Glomerular visceral epithelial cell (primary cell): Measurements from ENCODE around the gene RNF182.
"Not testable (repeated sequence)": the region's sequence is repeated elsewhere in the genome, so short reads cannot be mapped to it uniquely, and the experiment has no call there.

Experiments used
- DNase-seq: peaks from one replicate; pipeline ENCODE4 v3.0.0-alpha.2; 2016; ENCODE audit errors: extremely low spot score

The RNF182 gene

DNA sequence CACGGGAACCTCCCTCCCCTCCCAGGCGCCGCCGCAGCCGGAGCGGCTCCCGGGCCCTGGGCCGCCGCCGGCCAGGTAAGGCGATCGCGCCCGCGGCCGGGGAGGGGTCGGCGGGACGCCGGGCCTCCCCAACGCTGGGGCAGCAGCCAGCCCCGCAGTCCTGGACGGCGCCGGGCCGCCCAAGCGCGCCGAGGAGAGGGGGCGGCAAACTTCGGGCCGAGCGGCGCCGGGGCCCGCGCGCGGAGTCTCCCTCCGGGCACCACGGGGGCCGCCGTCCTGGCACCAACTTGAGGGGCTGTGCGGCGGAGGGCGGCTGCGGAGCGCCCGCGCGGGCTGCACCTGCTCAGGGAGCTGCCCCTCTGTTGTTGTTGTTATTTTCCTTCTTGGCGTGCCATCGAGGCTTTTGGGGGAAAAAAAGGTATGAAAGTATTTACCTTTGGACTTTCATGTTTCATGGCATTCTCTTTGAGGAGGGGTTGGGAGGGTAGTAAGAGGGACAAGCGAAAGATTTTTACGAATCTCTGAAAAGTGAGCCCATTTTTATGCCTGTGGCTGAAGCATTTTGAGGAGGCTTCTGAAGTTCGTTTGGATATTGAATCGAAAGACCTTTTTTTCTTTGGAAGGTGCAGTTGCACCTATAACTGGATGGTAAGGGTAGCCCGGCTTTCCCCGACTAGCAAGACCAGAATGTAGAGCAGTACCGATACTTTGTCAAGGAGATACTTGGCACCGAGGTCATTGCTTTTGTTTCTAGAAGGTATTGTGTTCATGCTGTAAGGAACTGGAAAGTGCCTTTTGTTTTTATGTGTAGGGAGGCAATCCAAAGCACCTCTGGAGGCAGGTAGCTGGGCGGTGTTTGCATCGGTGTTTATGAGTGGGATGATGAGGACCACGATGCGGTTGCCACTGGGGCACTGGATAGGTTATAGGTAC is at the start of gene RNF182:
RNF182 (plus strand) TSS at position 4 of the 933 bp plus-strand sequence. CDS start 52,168 bp downstream, outside the sequence.
- no peak for DNase-seq

- DNase-seq = no peak
These were observed 47.7 kb upstream of the RNF182 start for GRCh38 chr6:13877051-13877450.

DNA sequence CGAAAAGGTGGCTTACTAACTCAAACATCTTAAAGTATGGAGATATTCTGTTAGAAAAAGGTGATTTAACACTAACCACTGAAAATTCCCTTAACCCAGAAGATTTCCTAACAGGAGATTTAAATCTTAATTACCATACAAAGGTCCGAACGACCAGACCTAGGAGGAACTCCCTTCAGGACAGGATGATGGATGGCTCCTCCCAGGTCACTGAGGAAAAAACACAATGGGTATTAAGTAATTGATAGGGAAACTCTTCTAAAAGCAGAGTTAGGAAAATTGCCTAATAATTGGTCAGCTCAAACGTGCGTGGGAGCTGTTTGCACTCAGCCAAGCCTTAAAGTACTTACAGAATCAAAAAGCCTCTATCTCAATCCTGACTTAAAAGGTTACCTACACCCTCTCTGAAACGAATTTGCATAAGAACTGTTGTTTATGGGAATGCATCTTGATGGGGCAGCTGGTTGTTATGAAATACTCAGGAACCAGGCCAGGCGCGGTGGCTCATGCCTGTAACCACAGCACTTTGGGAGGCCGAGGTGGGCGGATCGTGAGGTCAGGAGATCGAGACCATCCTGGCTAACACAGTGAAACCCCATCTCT is 44.6 kb upstream of the RNF182 start:
- DNase-seq = not testable (repeated sequence)

GRCh38 chr6:13881621-13882165 is 43.1 kb upstream of the RNF182 start:
- no peak for DNase-seq

- DNase-seq = no peak
These were observed 40.8 kb upstream of the RNF182 start for GRCh38 chr6:13883966-13884365.

DNA sequence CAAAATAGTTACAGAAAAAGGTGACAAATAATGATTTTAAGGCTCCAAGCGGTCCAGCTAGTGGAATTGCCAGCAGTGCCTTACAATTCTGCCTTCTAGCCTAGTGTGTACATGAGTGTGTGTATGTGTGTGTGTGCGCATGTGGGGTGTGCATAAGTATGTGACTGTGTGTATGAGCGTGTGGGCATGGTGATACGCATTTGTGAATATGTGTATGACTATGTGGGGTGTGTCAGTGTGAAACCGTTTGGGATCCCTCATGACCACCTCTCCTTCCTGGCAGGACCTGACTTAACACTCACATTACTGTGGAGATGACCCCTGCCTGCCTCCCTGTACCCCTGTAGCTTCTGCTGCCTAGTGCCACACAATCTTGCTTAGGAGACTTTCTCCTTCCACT is 40.4 kb upstream of the RNF182 start:
- no peak for DNase-seq

DNA sequence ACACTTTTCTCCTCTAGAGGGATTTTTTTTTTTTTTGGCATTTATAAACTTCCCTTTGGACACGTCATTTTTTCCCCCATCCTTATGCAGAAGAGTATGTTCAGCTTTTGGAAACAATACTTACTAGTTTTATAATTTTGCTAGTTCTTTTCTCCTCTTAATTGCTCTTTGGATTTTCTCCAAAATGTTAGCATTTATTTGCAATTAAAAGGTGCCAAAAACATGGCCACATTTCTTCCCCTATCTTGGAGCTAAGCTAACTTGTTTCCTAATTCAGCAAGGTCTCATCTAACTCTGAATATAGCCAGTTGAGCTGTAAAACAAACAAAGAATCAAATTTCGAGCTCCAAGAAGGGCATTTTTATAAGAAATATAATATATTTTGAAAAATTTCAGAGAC is 39.2 kb upstream of the RNF182 start:
- no peak for DNase-seq

DNA sequence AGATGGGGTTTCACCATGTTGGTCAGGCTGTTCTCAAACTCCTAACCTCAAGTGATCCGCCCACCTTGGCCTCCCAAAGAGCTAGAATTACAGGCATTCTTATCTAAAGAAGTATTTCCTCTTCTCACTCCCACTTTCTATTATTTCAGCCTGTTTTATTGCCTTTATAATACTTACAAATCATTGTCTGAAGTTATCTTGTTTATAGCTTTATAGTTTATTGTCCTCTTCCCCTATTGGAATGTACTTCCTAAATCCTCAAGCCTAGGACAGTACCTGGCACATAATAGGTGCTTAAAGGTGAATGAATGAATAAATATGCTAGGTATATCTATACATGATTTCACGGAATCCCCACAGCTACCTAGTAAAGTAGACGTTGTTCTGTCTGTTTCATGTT is 37.8 kb upstream of the RNF182 start:
- DNase-seq = no peak

GRCh38 chr6:13892017-13892645 is 32.6 kb upstream of the RNF182 start:
- no peak for DNase-seq

- no peak for DNase-seq
These were observed 21.8 kb upstream of the RNF182 start for GRCh38 chr6:13902922-13903321.

DNA sequence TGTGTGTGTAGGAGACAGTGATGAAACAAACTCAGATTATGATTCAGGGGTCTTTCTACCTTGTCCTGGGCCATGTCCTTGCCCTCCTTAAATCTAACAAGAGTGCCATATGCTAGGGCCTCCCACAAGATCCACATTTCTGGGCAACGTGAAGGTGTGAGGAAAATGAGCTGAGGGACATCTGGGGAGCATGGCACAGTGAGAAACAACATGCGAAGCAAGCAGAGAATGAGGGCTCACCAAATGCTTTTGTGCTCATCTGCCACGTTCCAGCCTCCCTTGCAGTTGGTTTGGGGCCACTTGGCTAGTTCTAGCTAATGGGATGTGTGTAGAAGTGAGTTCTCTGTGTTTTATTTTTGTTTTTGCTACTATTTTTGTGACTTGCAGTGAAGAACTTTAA is 21.4 kb upstream of the RNF182 start:
- DNase-seq = no peak

DNA sequence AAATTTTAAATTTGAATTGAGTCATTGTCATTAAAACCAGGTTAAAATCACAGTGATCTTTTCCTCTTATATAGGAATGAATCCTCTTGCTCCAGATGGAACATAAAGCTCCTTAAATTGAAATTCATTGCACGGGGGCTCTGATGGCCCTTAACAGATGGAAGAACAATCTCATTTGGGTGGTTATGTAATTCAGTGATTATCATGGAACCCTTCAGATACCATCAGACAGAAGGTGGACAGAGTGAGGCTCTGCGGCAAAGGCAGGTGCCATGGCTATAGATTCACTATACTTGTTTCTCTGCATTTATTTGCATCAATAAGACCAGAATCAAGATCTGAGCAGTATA is 17.8 kb upstream of the RNF182 start:
- no peak for DNase-seq

GRCh38 chr6:13907614-13908215 is 17.0 kb upstream of the RNF182 start:
- no peak for DNase-seq

DNA sequence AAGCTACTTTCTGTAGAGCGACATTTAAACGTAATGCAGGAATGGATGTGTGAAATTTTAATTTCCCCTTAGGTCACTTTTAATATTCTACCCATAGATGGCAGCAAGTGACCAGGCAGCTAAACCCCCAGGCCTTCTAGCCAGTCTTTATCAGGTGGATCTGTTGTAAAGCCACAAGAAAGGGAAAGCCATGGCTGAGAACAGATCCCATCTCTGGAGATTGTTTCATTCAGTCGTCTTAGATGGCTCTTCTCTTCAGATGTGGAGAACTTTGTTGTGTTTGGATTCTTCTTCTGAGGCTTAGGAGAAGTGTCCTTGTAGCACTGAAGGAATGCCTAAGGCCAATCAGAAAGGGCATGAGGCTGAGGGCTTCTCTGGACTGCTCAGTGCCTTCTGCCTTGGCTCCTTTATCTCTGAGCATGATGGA is 15.8 kb upstream of the RNF182 start:
- peak; percentile 69 for DNase-seq

DNA sequence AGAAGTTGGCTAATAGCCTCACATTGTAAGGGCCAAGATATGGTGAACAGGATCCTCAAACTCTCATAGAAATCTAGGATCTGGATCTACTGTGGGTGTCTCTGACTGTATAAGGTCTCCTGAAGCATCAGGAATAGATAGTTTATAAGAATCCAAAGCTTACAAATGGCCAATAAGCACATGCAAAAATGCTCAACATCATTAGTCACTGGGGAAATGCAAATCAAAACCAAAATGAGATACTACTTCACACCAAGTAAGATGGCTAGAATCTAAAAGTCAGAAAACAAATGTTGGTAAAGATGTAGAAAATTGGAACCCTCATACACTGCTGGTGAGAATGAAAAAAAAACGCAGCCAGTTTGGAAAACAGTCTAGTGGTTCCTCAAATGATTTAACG is 14.3 kb upstream of the RNF182 start:
- DNase-seq = no peak

DNA sequence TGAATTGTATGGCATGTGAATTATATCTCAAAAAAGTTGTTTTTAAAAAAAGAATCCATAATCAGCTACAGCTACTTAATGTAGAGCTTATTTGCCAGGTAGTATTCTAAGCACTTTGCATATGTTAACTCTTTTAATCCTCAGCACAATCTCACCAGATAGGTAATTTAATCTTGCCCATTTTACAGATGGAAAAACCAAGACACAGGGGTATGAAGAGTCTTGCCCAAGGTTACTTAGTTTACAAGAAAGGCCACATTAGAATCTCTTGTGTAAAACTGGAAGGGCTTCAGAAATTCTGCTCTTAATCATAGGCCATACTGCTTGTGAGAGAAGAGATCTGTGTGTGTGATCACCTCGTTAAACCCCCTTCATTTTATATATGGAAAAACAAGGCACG is 13.4 kb upstream of the RNF182 start:
- no peak for DNase-seq

GRCh38 chr6:13913226-13914001 is 11.3 kb upstream of the RNF182 start:
- no peak for DNase-seq

- peak; percentile 9 for DNase-seq
These were observed 10.4 kb upstream of the RNF182 start for GRCh38 chr6:13914351-13914750.

- DNase-seq = no peak
These were observed 9.1 kb upstream of the RNF182 start for GRCh38 chr6:13915561-13916229.

GRCh38 chr6:13916230-13916944 is 8.4 kb upstream of the RNF182 start:
- DNase-seq = peak; percentile 16
